ENCODE results near the gene CAPN10. TPM values are rescaled to one million over a fixed set of nuclear protein-coding genes. Genes with fewer than 3 reads are reported as not detected.

The CAPN10 gene
- polyA plus RNA-seq, 1 donor (not counting 4 experiments of a cell fraction or from before 2014, with no cell fraction given) = 7.1 TPM

- Histone ChIP-seq H3K4me2 (ENCODE audit: control insufficient read depth, extremely low read depth, insufficient read depth, low read depth, low read length) (no peak overlapping the region), H3K4me3 (ENCODE audit: control insufficient read depth in 2 of 3, extremely low read depth in 1 of 3, insufficient read depth in 2 of 3, low read depth in 1 of 3, low read length in 3 of 3) (no peak overlapping the region), H3K27me3 (ENCODE audit: control insufficient read depth, extremely low read depth, insufficient read depth, low read length) (peaks cover 37% of the 10 kb centered on the region), H3K9me1 (ENCODE audit: control insufficient read depth, extremely low read depth, insufficient read depth, low read length) (no peaks in the 10 kb centered on the region), H2AFZ (ENCODE audit: control insufficient read depth, low read length) (no peak overlapping the region), H4K20me1 (ENCODE audit: control insufficient read depth, extremely low read depth, insufficient read depth, low read length) (no peaks in the 10 kb centered on the region), H3K79me2 (ENCODE audit: control insufficient read depth, insufficient read depth, low read length) (no peaks in the 10 kb centered on the region), H3K27ac (ENCODE audit: control insufficient read depth, insufficient read depth, low read length) (no peak overlapping the region), H3K36me3 (ENCODE audit: control insufficient read depth in 2 of 2, extremely low read depth in 1 of 2, insufficient read depth in 2 of 2, low read length in 2 of 2) (no peaks in the 10 kb centered on the region), H3K4me1 (ENCODE audit: control insufficient read depth, extremely low read depth, insufficient read depth, low read length) (no peaks in the 10 kb centered on the region), H3K9me3 (ENCODE audit: control insufficient read depth, low read depth, low read length) (no peaks in the 10 kb centered on the region), H3K9ac (ENCODE audit: control insufficient read depth, extremely low read depth, insufficient read depth, low read length) (no peak overlapping the region)
- dilution Hi-C loops (cut with MboI; ENCODE audit: extremely low pct_ligation_motif_present, low sequenced_read_pairs) = no loop called here
- TF ChIP-seq EZH2 (IDR thresholded peaks at IDR 0.05; ENCODE audit: low read length) (no peak), CTCF (optimal IDR thresholded peaks at IDR 0.05 in 1 of 3, IDR thresholded peaks at IDR 0.05 in 1 of 3, conservative IDR thresholded peaks at IDR 0.05 in 1 of 3; ENCODE audit: extremely low read depth in 1 of 3, insufficient read depth in 2 of 3, low read length in 3 of 3) (no peak)
- DNase-seq (ENCODE audit: low read depth, low spot score) = no peak
- no peak for FAIRE-seq
Measured at GRCh38 chr2:240644859-240645301, 58.3 kb downstream of the CAPN10 start.

GRCh38 chr2:240645346-240645745 lies 58.8 kb downstream of the CAPN10 start:
- Histone ChIP-seq H3K9me3 (ENCODE audit: control insufficient read depth, low read depth, low read length) (no peaks in the 10 kb centered on the region), H3K9me1 (ENCODE audit: control insufficient read depth, extremely low read depth, insufficient read depth, low read length) (no peaks in the 10 kb centered on the region), H3K36me3 (ENCODE audit: control insufficient read depth in 2 of 2, extremely low read depth in 1 of 2, insufficient read depth in 2 of 2, low read length in 2 of 2) (no peaks in the 10 kb centered on the region), H3K4me3 (ENCODE audit: control insufficient read depth in 2 of 3, extremely low read depth in 1 of 3, insufficient read depth in 2 of 3, low read depth in 1 of 3, low read length in 3 of 3) (no peak overlapping the region), H3K27ac (ENCODE audit: control insufficient read depth, insufficient read depth, low read length) (no peak overlapping the region), H3K4me2 (ENCODE audit: control insufficient read depth, extremely low read depth, insufficient read depth, low read depth, low read length) (no peak overlapping the region), H3K27me3 (ENCODE audit: control insufficient read depth, extremely low read depth, insufficient read depth, low read length) (peaks cover 41% of the 10 kb centered on the region), H2AFZ (ENCODE audit: control insufficient read depth, low read length) (no peak overlapping the region), H4K20me1 (ENCODE audit: control insufficient read depth, extremely low read depth, insufficient read depth, low read length) (no peaks in the 10 kb centered on the region), H3K9ac (ENCODE audit: control insufficient read depth, extremely low read depth, insufficient read depth, low read length) (no peak overlapping the region), H3K79me2 (ENCODE audit: control insufficient read depth, insufficient read depth, low read length) (no peaks in the 10 kb centered on the region), H3K4me1 (ENCODE audit: control insufficient read depth, extremely low read depth, insufficient read depth, low read length) (no peaks in the 10 kb centered on the region)
- no peak for FAIRE-seq
- DNase-seq (ENCODE audit: low read depth, low spot score) = no peak
- dilution Hi-C loops (cut with MboI; ENCODE audit: extremely low pct_ligation_motif_present, low sequenced_read_pairs) = no loop called here
- TF ChIP-seq EZH2 (IDR thresholded peaks at IDR 0.05; ENCODE audit: low read length) = no peak
- no peak for TF ChIP-seq CTCF (optimal IDR thresholded peaks at IDR 0.05 in 1 of 3, IDR thresholded peaks at IDR 0.05 in 1 of 3, conservative IDR thresholded peaks at IDR 0.05 in 1 of 3; ENCODE audit: extremely low read depth in 1 of 3, insufficient read depth in 2 of 3, low read length in 3 of 3)

Data from keratinocyte (primary cell).